Endothelial cell of umbilical vein (primary cell): ENCODE measurements around the gene KCTD1. TPM values are rescaled to one million over a fixed set of nuclear protein-coding genes. Genes with fewer than 3 reads are reported as not detected.

ENCODE experiments used
- BruUV-seq: library from RNA; stranded (reverse); fragments of 400-500 nt; replicated peaks from 2 replicates; lab custom pipeline; 2021; lab: Mats Ljungman, UMichigan
- CTCF ChIA-PET: fragments of 300-600, 350-600 bp; sonication (Branson Sonifier 250); formaldehyde crosslinking; loops from one replicate; lab custom pipeline; 2021; ENCODE audit warnings: antibody characterized with exemption, inconsistent platforms; lab: Charles Lee
- POLR2A ChIA-PET: fragments of 300-600, 350-600 bp; sonication (Branson Sonifier 250); formaldehyde crosslinking; loops from one replicate; lab custom pipeline; 2021; ENCODE audit warnings: antibody characterized with exemption, inconsistent platforms; lab: Charles Lee
- DNase-seq: peaks from one replicate; pipeline ENCODE4 v3.0.0-alpha.2; 2011; ENCODE audit warnings: low read depth, low spot score
- FAIRE-seq: peaks from 2 replicates; lab custom pipeline; 2011; peaks lifted over from hg19 to GRCh38; lab: Jason Lieb, UNC
- H2AFZ ChIP-seq: 2 replicates; pipeline ENCODE4 v1.6.0; 2012; ENCODE audit warnings: low read depth, low read length, control low read depth, inconsistent platforms
- H3K27ac ChIP-seq: 2 replicates; pipeline ENCODE4 v1.5.1; 2011; ENCODE audit warnings: low read depth, mild to moderate bottlenecking, control low read depth, low read length, moderate library complexity; ENCODE audit not compliant: insufficient read depth
- H3K27me3 ChIP-seq, 2 experiments: 2 replicates each; pipeline versions ENCODE4 v1.6.0 to v1.6.1; 2011; ENCODE audit warnings: low read length in 2 of 2, mixed read lengths in 1 of 2; ENCODE audit not compliant: control insufficient read depth in 2 of 2, insufficient read depth in 2 of 2
- H3K36me3 ChIP-seq, 2 experiments: 2 replicates in 1 of 2; 3 replicates in 1 of 2; pipeline ENCODE4 v1.5.1; 2011; ENCODE audit warnings: low read length in 2 of 2, mild to moderate bottlenecking in 1 of 2, moderate library complexity in 1 of 2; ENCODE audit not compliant: control insufficient read depth in 2 of 2, insufficient read depth in 2 of 2; ENCODE audit errors: extremely low read depth in 1 of 2
- H3K4me1 ChIP-seq: 3 replicates; pipeline ENCODE4 v1.5.1; 2011; ENCODE audit warnings: mild to moderate bottlenecking, low read length; ENCODE audit not compliant: control insufficient read depth, insufficient read depth; ENCODE audit errors: extremely low read depth
- H3K4me2 ChIP-seq: 2 replicates; pipeline ENCODE4 v1.6.1; 2011; ENCODE audit warnings: low read length, control low read depth, mixed read lengths; ENCODE audit not compliant: insufficient read depth
- H3K4me3 ChIP-seq, 3 experiments: fragments of 200-600 bp in 1 of 3; sonication (generic), shearing (Covaris generic) in 1 of 3; replicated peaks in 1 of 3; 2 replicates each; pipeline ENCODE4 v1.5.1; 2011 to 2016; ENCODE audit warnings: control low read depth in 3 of 3, low read length in 3 of 3, mild to moderate bottlenecking in 2 of 3, inconsistent platforms in 1 of 3, low read depth in 1 of 3, moderate library complexity in 1 of 3; ENCODE audit not compliant: insufficient read depth in 1 of 3
- H3K79me2 ChIP-seq: 2 replicates; pipeline ENCODE4 v1.6.0; 2012; ENCODE audit warnings: low read length, inconsistent platforms; ENCODE audit not compliant: control insufficient read depth, insufficient read depth
- H3K9ac ChIP-seq: replicated peaks from 2 replicates; pipeline ENCODE3; 2011; ENCODE audit warnings: low read length, control low read depth; ENCODE audit not compliant: insufficient read depth; ENCODE audit errors: extremely low read depth
- H3K9me1 ChIP-seq: replicated peaks from 3 replicates; pipeline ENCODE4 v1.6.0; 2011; ENCODE audit warnings: mild to moderate bottlenecking, low read length; ENCODE audit not compliant: control insufficient read depth, insufficient read depth; ENCODE audit errors: extremely low read depth
- H3K9me3 ChIP-seq: replicated peaks from 2 replicates; pipeline ENCODE4 v1.5.1; 2012; ENCODE audit warnings: low read length, inconsistent platforms; ENCODE audit not compliant: control insufficient read depth, insufficient read depth
- H4K20me1 ChIP-seq: replicated peaks from 2 replicates; pipeline ENCODE3; 2011; ENCODE audit warnings: mild to moderate bottlenecking, low read length; ENCODE audit not compliant: control insufficient read depth, insufficient read depth; ENCODE audit errors: extremely low read depth
- CTCF ChIP-seq, 2 donors: IDR thresholded peaks; 1 replicate in 1 of 2; 2 replicates in 1 of 2; pipeline ENCODE4 v1.5.1; 2011; ENCODE audit warnings: low read length in 2 of 2, mild to moderate bottlenecking in 2 of 2, moderate library complexity in 2 of 2, control low read depth in 1 of 2, inconsistent platforms in 1 of 2, low read depth in 1 of 2; ENCODE audit not compliant: insufficient read depth in 1 of 2; ENCODE audit errors: extremely low read depth in 1 of 2
- EZH2 ChIP-seq: IDR thresholded peaks from 2 replicates; pipeline ENCODE4 v1.6.1; 2012; ENCODE audit warnings: borderline replicate concordance, low read depth, mild to moderate bottlenecking, moderate library complexity, low read length, inconsistent platforms; ENCODE audit not compliant: severe bottlenecking
- FOS ChIP-seq: IDR thresholded peaks from 2 replicates; pipeline ENCODE4 v1.6.1; 2011; ENCODE audit warnings: mild to moderate bottlenecking, low read length, moderate library complexity, borderline replicate concordance; ENCODE audit not compliant: insufficient read depth
- GATA2 ChIP-seq: IDR thresholded peaks from 2 replicates; pipeline ENCODE4 v1.7.0; 2011; ENCODE audit warnings: low read depth, mild to moderate bottlenecking, moderate library complexity, mixed read lengths, low read length; ENCODE audit not compliant: insufficient read length, insufficient read depth
- JUN ChIP-seq: IDR thresholded peaks from 2 replicates; pipeline ENCODE4 v1.6.1; 2011; ENCODE audit warnings: borderline replicate concordance, low read depth; ENCODE audit not compliant: insufficient read length, insufficient read depth
- MAX ChIP-seq: IDR thresholded peaks from 2 replicates; pipeline ENCODE4 v1.6.1; 2011; ENCODE audit not compliant: insufficient read depth, insufficient read length
- MYC ChIP-seq: IDR thresholded peaks from one replicate; pipeline ENCODE4 v1.6.1; 2011; ENCODE audit warnings: mild to moderate bottlenecking, low read depth, low read length
- POLR2A ChIP-seq: IDR thresholded peaks from 2 replicates; pipeline ENCODE4 v1.6.1; 2012; ENCODE audit warnings: low read depth, mild to moderate bottlenecking, control low read depth, low read length
- POLR2AphosphoS5 ChIP-seq: IDR thresholded peaks from 2 replicates; pipeline ENCODE4 v1.6.1; 2012; ENCODE audit warnings: low read depth, mild to moderate bottlenecking, control low read depth, low read length, moderate library complexity; ENCODE audit not compliant: insufficient read depth
- dilution Hi-C: fragments of 300-500 bp; cut with MboI; formaldehyde crosslinking; loops from one replicate; pipeline ENCODE4 v1.15.0; 2019; ENCODE audit warnings: low sequenced_read_pairs; ENCODE audit not compliant: extremely low pct_ligation_motif_present
- intact Hi-C: fragments of 100-400 bp; cut with micrococcal nuclease; formaldehyde crosslinking; loops from one replicate; pipeline ENCODE4 v1.10.0; 2022
- polyA plus RNA-seq, 4 experiments: library from polyadenylated mRNA; depleted of rRNA in 3 of 4; stranded (reverse) in 3 of 4; unstranded in 1 of 4; fragments of >200 nt; gene quantifications; 2 replicates each; pipeline versions ENCODE4 v1.2.1 to v1.2.3, GENCODE V29; 2011 to 2012; ENCODE audit warnings: missing spikeins in 1 of 4
- total RNA-seq: library from RNA; stranded (reverse); gene quantifications from 2 replicates; pipeline ENCODE4 v1.2.3, GENCODE V29; 2021

KCTD1 gene
- total and polyA plus RNA-seq, 2 donors (not counting 3 experiments of a cell fraction or from before 2014, with no cell fraction given) = 6.1 to 12.1 TPM

GRCh38 chr18:26493021-26493420, 55.3 kb downstream of the KCTD1 start:
- ChIA-PET POLR2A (no interaction called here), CTCF (interaction anchor here (1.0 kb wide), 1 partner anchor 109 kb away, joined by 3 read pairs; no protein-coding TSS in a partner anchor)
- dilution Hi-C loops = no loop called here
- Histone ChIP-seq H3K4me2 (no peak overlapping the region), H3K9me1 (no peaks in the 10 kb centered on the region), H2AFZ (no peak overlapping the region), H3K9ac (no peak overlapping the region), H3K4me1 (no peaks in the 10 kb centered on the region), H3K79me2 (no peaks in the 10 kb centered on the region), H3K36me3 (peaks cover 0 to 1% of the 10 kb centered on the region in 2 experiments), H3K27me3 (no peaks in the 10 kb centered on the region), H3K27ac (no peak overlapping the region), H3K4me3 (no peak overlapping the region), H3K9me3 (no peaks in the 10 kb centered on the region), H4K20me1 (no peaks in the 10 kb centered on the region)
- intact Hi-C loops = no loop called here
- BruUV-seq = no TSS peak
- FAIRE-seq (no peak), DNase-seq (no peak)
- TF ChIP-seq POLR2A = no peak
- no peak for TF ChIP-seq POLR2AphosphoS5
- no peak for TF ChIP-seq MAX

GRCh38 chr18:26491194-26491816, 57.0 kb downstream of the KCTD1 start:
- DNase-seq (no peak), FAIRE-seq (no peak)
- H3K36me3 ChIP-seq = no peaks in the 10 kb centered on the region
- H3K9ac ChIP-seq = no peak overlapping the region
- intact Hi-C loops (no loop called here), dilution Hi-C loops (no loop called here)
- no peaks in the 10 kb centered on the region for H3K9me3 ChIP-seq
- TF ChIP-seq JUN (no peak), GATA2 (no peak), EZH2 (no peak), MAX (no peak), POLR2AphosphoS5 (no peak), MYC (no peak), POLR2A (no peak), FOS (no peak), CTCF (IDR thresholded peaks at IDR 0.05; ENCODE audit: extremely low read depth in 1 of 2, insufficient read depth in 1 of 2, low read depth in 1 of 2, low read length in 2 of 2) (no peak)
- ChIA-PET CTCF (interaction anchor here (1.6 kb wide), 1 partner anchor 107 kb away, joined by 3 read pairs; no protein-coding TSS in a partner anchor), POLR2A (no interaction called here)
- H3K79me2 ChIP-seq = no peaks in the 10 kb centered on the region
- H3K4me2 ChIP-seq = no peak overlapping the region
- H3K27ac ChIP-seq = no peak overlapping the region
- H4K20me1 ChIP-seq = no peaks in the 10 kb centered on the region
- no peak overlapping the region for H3K4me3 ChIP-seq
- H3K9me1 ChIP-seq = no peaks in the 10 kb centered on the region
- no TSS peak for BruUV-seq
- H3K27me3 ChIP-seq = no peaks in the 10 kb centered on the region
- H3K4me1 ChIP-seq = no peaks in the 10 kb centered on the region
- no peak overlapping the region for H2AFZ ChIP-seq
